D721Med (cell line): ENCODE measurements around the gene RPL15.
A peak's percentile ranks its signal among the peaks of the same experiment; 100 is the strongest.

ENCODE experiments used
- DNase-seq: peaks from one replicate; pipeline ENCODE4 v3.0.0; 2011; ENCODE audit warnings: low spot score; ENCODE audit not compliant: insufficient read length
- FAIRE-seq: peaks from 2 replicates; lab custom pipeline; 2011; peaks lifted over from hg19 to GRCh38; lab: Jason Lieb, UNC
- TF ChIP-seq, protein P1 (sequence below): IDR thresholded peaks from 2 replicates; pipeline ENCODE4 v1.5.1; 2012; ENCODE audit warnings: mild to moderate bottlenecking, control low read depth; ENCODE audit not compliant: insufficient read depth; ENCODE audit errors: missing control alignments

Gene RPL15

DNA sequence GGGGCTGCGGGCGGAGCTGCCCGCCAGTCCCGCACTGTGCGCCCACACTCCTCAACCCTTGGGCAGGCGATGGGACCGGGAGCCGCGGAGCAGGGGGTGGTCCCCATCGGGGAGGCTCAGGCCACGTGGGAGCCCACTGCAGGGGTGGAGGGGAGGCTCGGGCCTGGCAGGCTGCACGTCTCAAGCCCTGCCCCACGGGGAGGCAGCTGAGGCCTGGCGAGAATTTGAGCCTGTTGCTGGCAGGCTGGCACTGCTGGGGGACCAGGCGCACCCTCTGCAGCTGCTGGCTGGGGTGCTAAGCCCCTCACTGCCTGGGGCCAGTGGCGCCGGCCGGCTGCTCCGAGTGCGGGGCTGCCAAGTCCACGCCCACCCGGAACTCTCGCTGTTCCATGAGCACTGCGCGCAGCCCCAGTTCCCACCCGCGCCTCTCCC lies 34.4 kb upstream of the RPL15 start:
- TF ChIP-seq, protein P1, sequence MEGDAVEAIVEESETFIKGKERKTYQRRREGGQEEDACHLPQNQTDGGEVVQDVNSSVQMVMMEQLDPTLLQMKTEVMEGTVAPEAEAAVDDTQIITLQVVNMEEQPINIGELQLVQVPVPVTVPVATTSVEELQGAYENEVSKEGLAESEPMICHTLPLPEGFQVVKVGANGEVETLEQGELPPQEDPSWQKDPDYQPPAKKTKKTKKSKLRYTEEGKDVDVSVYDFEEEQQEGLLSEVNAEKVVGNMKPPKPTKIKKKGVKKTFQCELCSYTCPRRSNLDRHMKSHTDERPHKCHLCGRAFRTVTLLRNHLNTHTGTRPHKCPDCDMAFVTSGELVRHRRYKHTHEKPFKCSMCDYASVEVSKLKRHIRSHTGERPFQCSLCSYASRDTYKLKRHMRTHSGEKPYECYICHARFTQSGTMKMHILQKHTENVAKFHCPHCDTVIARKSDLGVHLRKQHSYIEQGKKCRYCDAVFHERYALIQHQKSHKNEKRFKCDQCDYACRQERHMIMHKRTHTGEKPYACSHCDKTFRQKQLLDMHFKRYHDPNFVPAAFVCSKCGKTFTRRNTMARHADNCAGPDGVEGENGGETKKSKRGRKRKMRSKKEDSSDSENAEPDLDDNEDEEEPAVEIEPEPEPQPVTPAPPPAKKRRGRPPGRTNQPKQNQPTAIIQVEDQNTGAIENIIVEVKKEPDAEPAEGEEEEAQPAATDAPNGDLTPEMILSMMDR, result no peak
- FAIRE-seq (no peak), DNase-seq (no peak)

DNA sequence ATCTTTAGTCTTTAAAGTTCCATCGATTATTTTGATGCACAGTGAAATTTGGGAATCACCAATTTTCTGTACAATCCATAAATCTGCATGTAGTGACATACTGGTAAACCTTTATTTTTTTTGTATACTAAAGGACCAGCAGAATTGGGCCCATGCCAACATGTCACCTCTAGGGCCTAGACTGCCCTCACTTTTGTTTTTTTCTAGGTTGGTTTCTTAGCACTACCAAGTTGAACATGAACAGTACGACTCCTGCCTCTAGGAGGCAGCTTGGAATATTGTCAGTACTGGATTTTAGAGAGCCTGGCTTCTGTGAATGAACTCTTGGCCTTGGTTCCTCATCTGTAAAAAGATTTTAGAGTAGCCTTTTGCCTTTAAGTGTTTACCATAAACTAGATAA lies 32.5 kb upstream of the RPL15 start:
- DNase-seq, result no peak
- no peak for FAIRE-seq
- TF ChIP-seq, protein P1, result no peak

DNA sequence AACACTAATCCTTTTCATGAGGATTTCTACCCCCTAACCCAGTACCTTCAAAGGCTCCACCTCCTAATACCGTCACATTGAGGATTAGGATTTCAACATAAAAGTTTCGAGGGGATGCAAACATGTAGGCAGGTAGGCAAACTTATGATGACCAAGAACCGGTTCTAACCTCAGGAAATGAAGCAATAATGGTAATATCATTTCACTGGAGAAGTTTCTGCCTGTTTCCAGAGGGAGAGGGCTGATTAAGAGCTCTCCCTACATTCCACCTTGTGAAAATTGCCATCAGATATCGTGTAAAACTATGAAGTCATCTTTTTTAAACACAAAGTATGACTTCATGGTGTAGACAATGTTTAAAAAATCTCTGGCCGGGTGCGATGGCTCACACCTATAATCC lies 31.7 kb upstream of the RPL15 start:
- no peak for FAIRE-seq
- DNase-seq, result no peak
- TF ChIP-seq, protein P1, result no peak

DNA sequence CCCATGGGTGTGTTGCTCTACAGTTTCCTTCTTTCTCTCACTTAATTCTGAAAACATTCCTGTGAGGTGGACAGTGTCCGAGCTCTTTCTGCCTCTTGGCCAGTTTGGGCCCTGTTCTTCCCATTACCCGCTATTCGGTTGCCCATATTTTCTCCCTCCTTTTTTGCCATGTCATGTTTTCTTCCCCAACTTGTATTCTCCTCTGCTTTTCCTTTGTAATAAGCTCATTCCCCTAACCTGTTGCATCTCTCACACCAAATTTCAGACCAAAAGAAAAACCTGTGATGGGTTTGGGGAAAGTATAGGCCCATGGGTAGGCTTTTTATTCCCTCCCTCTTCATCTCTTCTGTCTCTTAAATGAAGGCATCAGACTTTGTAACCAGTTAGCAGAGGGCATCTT lies 30.6 kb upstream of the RPL15 start:
- no peak for FAIRE-seq
- no peak for DNase-seq
- TF ChIP-seq, protein P1, result no peak

DNA sequence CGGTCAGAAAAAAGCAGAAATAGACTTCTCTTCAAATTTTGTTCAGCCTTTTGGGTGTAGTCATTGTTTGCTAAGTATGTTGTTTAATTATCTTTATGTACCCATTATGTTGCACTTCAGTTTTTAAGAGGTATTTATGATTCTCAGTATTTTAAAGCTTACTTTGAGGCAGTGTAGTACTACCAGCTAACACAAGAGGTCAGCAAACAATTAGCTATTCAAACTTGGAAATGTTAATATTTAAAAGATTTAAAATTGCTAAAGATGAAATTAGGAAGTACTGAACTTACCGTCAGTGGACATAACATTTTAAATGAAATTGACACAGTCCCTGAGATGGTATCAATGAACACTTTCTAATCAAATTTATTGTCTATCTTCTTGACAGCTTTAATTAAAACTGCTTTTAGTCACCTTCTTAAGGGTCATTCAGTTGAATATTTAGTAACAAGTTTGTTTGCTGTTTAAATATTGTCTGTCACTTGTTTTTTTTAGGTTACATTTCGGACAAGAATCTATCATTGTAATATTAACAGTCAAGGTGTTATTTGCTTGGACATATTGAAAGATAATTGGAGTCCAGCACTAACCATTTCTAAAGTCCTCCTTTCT lies 28.2 kb upstream of the RPL15 start:
- TF ChIP-seq, protein P1, result peak; percentile 73
- no peak for DNase-seq
- FAIRE-seq, result peak; percentile 84

DNA sequence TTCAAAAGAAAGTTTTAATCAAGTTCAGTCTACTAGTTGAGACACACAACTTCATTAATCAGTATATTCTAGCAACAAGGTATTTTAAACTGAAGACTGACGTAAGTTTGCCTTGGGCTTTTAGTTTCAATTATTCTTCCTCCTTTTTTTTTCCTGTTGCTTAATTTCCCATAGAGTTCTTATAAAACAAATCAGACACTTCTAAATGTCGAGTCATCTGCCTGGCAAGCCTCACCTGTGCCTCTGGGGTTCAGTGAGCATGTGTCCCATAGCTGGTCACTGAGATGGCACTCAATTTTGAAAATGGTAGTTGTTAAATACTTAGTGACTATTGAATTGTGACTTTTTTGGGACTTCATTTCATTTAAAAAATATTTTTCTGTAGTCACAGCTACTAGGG lies 27.5 kb upstream of the RPL15 start:
- TF ChIP-seq, protein P1, result no peak
- no peak for DNase-seq
- no peak for FAIRE-seq

DNA sequence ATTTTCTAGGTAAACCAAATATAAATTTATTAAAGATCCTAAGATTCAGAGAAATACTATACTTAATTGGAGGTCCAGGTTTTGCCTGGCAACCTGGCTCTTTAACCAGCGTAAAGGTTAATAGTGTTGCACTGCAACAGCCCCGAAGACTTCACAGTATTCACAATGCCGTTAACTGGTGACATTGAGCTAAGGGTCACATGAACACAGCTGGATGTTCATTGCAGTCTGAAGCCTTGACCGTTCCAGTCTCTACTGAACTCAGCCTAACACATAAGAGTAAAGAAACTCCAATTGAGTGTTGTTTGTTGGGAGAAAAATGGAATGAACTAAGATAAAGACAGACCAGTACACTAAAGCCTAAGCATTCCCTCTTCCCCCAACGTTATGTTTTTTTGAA lies 27.0 kb upstream of the RPL15 start:
- no peak for FAIRE-seq
- TF ChIP-seq, protein P1, result no peak

More for the DNA sequence above, 27.0 kb upstream of the RPL15 start:
- no peak for DNase-seq
